GM12865 (cell line): ENCODE measurements around the gene CXCL8.

ENCODE experiments used
- DNase-seq: peaks from one replicate; pipeline ENCODE4 v3.0.0; 2010; ENCODE audit warnings: low read depth
- H3K4me3 ChIP-seq: 2 replicates; pipeline ENCODE4 v1.5.1; 2011; ENCODE audit warnings: mild to moderate bottlenecking, low read depth, low read length, control low read depth
- CTCF ChIP-seq: IDR thresholded peaks from 2 replicates; pipeline ENCODE4 v1.5.1; 2011; ENCODE audit warnings: low read length, control low read depth, low read depth, inconsistent platforms; ENCODE audit not compliant: insufficient read depth; ENCODE audit errors: missing control alignments

Gene CXCL8

GRCh38 chr4:73702796-73703287 lies 37.5 kb upstream of the CXCL8 start:
- TF ChIP-seq CTCF, result no peak
- no peak for DNase-seq
- H3K4me3 ChIP-seq, result no peak overlapping the region

DNA sequence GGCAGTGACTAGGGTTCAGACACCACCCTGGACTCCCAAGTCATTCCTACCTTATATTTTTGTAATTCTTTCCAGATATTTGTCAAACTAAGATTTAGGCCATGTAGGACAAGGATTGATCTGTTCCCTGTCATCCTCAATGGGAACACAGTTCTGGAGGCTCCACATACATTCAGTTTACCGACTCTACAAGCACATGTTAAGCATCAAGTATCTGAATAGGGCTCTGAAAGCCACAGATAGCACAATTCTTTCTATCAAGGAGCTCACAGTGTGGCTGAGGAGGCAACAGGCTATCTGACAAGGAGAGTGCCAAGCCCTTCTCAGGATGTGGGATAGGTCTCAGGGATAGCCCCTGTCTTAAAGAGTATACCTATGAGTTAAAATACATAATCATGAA lies 37.0 kb upstream of the CXCL8 start:
- TF ChIP-seq CTCF, result no peak
- no peak for DNase-seq
- no peak overlapping the region for H3K4me3 ChIP-seq

GRCh38 chr4:73704314-73705055 lies 35.9 kb upstream of the CXCL8 start:
- no peak for TF ChIP-seq CTCF
- no peak for DNase-seq
- H3K4me3 ChIP-seq, result no peak overlapping the region

- no peak for DNase-seq
- no peak overlapping the region for H3K4me3 ChIP-seq
- TF ChIP-seq CTCF, result no peak
These were observed 35.3 kb upstream of the CXCL8 start for GRCh38 chr4:73705056-73705432.

DNA sequence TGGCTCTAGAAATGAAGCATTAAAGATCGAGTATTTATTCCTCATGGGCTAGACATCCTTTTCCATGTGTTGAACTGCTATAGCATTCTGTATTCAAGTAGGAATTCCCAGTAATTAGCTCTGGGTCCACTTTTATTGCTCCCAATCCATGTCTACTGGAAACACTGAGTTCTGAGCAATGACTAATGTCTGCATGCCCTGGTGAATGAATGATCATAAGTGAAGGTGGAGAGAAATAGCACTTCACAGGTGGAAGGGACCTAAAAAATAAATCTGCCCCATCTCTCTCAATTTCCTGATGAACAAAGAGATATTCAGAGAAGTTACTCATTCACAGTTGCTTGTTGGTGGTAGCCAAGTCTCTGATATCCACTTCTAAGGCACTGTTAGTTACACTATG lies 34.6 kb upstream of the CXCL8 start:
- no peak overlapping the region for H3K4me3 ChIP-seq
- TF ChIP-seq CTCF, result no peak
- DNase-seq, result no peak

DNA sequence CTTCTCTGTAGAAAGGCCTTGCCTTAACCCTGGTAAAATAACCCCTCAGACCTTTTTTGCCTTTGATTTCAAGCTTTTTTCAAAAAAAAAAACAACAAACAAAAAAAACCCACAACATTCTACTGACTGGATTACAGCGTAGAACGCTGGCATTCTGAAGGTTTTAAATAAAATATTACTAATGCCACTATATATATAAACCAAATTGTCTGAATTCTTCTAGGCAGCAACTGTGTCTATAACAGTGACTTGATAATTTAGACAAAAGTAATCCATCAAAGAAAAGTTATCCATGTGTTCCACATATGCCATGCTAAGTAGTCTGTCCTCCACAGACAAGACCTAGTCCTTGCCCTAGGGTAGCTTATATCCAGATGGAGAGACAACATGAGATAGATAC lies 33.6 kb upstream of the CXCL8 start:
- TF ChIP-seq CTCF, result no peak
- DNase-seq, result no peak
- H3K4me3 ChIP-seq, result no peak overlapping the region

DNA sequence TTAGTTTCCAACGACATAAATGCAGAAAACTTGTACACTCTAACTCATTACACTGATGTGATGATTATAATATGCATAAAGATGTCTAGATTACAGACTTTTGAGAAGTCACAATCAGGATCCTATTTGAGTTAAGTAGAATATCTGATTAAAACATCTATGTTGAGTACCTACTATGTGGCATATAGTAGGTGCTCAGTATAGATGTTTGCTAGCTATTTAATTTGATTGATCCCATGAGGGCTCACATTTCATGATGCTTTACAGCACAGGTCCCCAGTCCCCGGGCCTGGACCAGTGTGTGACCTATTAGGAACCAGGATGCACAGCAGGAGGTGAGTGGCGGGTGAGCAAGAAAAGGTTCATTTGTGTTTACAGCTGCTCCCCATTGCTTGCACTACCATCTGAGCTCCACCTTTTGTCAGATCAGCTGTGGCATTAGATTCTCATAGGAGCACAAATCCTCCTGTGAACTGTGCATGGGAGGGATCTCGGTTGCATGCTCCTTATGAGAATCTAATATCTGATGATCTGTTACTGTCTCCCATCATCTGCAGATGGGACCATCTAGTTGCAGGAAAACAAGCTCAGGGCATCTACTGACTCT lies 33.0 kb upstream of the CXCL8 start:
- TF ChIP-seq CTCF, result no peak
- DNase-seq, result no peak
- H3K4me3 ChIP-seq, result no peak overlapping the region
